Transverse colon (tissue), 4 donors: ENCODE data around the gene ZDHHC16. TPM values are rescaled to one million over a fixed set of nuclear protein-coding genes. Genes with fewer than 3 reads are reported as not detected.

ENCODE experiments used
- DNase-seq: peaks from one replicate; pipeline ENCODE4 v3.0.0-alpha.2; 2019
- H3K27ac ChIP-seq, 4 donors: fragments of 200-600 bp; sonication (generic); 2 replicates each; pipeline ENCODE4 v1.5.1; 2016 to 2018; ENCODE audit warnings: inconsistent platforms in 4 of 4
- H3K27me3 ChIP-seq: fragments of 200-600 bp; sonication (generic); 2 replicates; pipeline ENCODE4 v1.5.1; 2017; ENCODE audit warnings: inconsistent platforms
- H3K36me3 ChIP-seq, 4 donors: fragments of 200-600 bp; sonication (generic); 2 replicates each; pipeline ENCODE4 v1.5.1; 2017 to 2019; ENCODE audit warnings: inconsistent platforms in 4 of 4
- H3K4me1 ChIP-seq, 4 donors: fragments of 200-600 bp; sonication (generic); 2 replicates each; pipeline ENCODE4 v1.5.1; 2017 to 2020; ENCODE audit warnings: inconsistent platforms in 4 of 4
- H3K4me3 ChIP-seq, 4 donors: fragments of 200-600 bp; sonication (generic); 1 replicate in 1 of 4; 2 replicates in 3 of 4; pipeline versions ENCODE4 v1.5.1 to v1.6.1; 2017 to 2019; ENCODE audit warnings: inconsistent platforms in 4 of 4
- H3K9me3 ChIP-seq, 2 donors: fragments of 200-600 bp; sonication (generic); 2 replicates each; pipeline ENCODE4 v1.5.1; 2017 to 2019; ENCODE audit warnings: inconsistent platforms in 2 of 2
- EP300 ChIP-seq: sonication (generic); formaldehyde crosslinking; IDR thresholded peaks from one replicate; pipeline ENCODE4 v1.6.1; 2017; ENCODE audit warnings: antibody characterized with exemption, low read depth
- POLR2A ChIP-seq: fragments of 450-650 bp; IDR thresholded peaks from one replicate; pipeline ENCODE4 v1.6.1; 2016; ENCODE audit warnings: antibody characterized with exemption, mild to moderate bottlenecking, moderate library complexity
- POLR2AphosphoS5 ChIP-seq, 3 donors: sonication (generic); formaldehyde crosslinking; IDR thresholded peaks; one replicate each; pipeline ENCODE4 v1.6.1; 2016; ENCODE audit warnings: antibody characterized with exemption in 3 of 3
- WGBS, 2 donors: methylation state at CpG; one replicate each; pipeline ENCODE4 v1.1.5; 2018; ENCODE audit warnings: low coverage in 1 of 2; 5-methylcytosine and 5-hydroxymethylcytosine counted together
- in situ Hi-C, 4 donors: fragments of 200-750 bp; cut with MboI; loops; one replicate each; pipeline versions ENCODE4 v1.15.0 to v1.15.1; 2017; ENCODE audit warnings: low sequenced_read_pairs in 3 of 4, low pct_ligation_motif_present in 1 of 4, low pct_unique_long_range_greater_than_20kb in 1 of 4
- intact Hi-C: fragments of 100-400 bp; cut with DNase I; formaldehyde crosslinking; loops from one replicate; pipeline ENCODE4 v1.15.1; 2023; ENCODE audit warnings: low total_unique reads
- total RNA-seq, 4 donors: library from RNA; depleted of rRNA; stranded (reverse); fragments of >200 nt; gene quantifications; one replicate each; pipeline ENCODE4 v1.1.0, GENCODE V29; 2016
- TF ChIP-seq, protein P1 (sequence below), 5 experiments: fragments of 200-600 bp in 3 of 5; fragments of 450-650 bp in 2 of 5; sonication (generic) in 3 of 5; IDR thresholded peaks; 1 replicate in 2 of 5; 2 replicates in 3 of 5; pipeline ENCODE4 v1.5.1; 2016 to 2017; ENCODE audit warnings: antibody characterized with exemption in 5 of 5, inconsistent platforms in 3 of 5, mild to moderate bottlenecking in 2 of 5, moderate library complexity in 1 of 5

The ZDHHC16 gene
- total RNA-seq, 4 donors from 2014 or later: 10.8 to 36.2 (median 32.7) TPM

- 100% methylated on average over 1 of the region's 1 CpG for WGBS, 2 donors
- TF ChIP-seq POLR2AphosphoS5 (IDR thresholded peaks at IDR 0.05) (no peak), EP300 (no peak), POLR2A (no peak)
- TF ChIP-seq, protein P1, sequence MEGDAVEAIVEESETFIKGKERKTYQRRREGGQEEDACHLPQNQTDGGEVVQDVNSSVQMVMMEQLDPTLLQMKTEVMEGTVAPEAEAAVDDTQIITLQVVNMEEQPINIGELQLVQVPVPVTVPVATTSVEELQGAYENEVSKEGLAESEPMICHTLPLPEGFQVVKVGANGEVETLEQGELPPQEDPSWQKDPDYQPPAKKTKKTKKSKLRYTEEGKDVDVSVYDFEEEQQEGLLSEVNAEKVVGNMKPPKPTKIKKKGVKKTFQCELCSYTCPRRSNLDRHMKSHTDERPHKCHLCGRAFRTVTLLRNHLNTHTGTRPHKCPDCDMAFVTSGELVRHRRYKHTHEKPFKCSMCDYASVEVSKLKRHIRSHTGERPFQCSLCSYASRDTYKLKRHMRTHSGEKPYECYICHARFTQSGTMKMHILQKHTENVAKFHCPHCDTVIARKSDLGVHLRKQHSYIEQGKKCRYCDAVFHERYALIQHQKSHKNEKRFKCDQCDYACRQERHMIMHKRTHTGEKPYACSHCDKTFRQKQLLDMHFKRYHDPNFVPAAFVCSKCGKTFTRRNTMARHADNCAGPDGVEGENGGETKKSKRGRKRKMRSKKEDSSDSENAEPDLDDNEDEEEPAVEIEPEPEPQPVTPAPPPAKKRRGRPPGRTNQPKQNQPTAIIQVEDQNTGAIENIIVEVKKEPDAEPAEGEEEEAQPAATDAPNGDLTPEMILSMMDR (IDR thresholded peaks at IDR 0.05): no peak
- H3K27ac ChIP-seq: no peak overlapping the region
- no peaks in the 10 kb centered on the region for H3K27me3 ChIP-seq
- no peak for DNase-seq
- in situ Hi-C loops: no loop called here
- H3K4me1 ChIP-seq: peaks cover 10 to 20% (median 15%) of the 10 kb centered on the region in 4 donors
- H3K4me3 ChIP-seq: no peak overlapping the region
- no peaks in the 10 kb centered on the region for H3K9me3 ChIP-seq
- H3K36me3 ChIP-seq: peaks cover 0 to 28% (median 12%) of the 10 kb centered on the region in 4 donors
- intact Hi-C loops: no loop called here
These were observed 3.7 kb upstream of the ZDHHC16 start for GRCh38 chr10:97442277-97442676.

DNA sequence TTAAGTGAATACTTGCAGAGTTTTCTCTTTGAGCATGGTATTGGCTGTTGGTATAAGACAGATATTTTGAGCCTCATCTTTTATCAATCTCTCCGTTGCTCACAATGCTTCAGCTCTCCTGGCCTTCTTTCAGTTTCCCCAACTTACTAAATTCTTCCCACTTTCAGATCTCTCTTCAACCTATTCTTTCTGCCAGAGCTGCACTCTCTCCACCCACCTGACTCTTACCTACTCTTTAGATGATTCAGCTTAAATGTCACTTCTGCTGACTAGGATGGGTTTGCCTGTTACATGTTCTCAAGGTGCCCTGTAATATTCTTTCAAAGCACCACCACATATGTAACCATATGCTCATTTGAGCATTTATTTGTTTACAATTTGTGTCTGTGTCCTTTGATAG is 1.8 kb upstream of the ZDHHC16 start:
- no peaks in the 10 kb centered on the region for H3K9me3 ChIP-seq
- WGBS, 2 donors: 76 to 78% methylated on average over 1 of the region's 1 CpG
- H3K27ac ChIP-seq: no peak overlapping the region
- peaks cover 0 to 10% (median 5%) of the 10 kb centered on the region in 4 donors for H3K36me3 ChIP-seq
- intact Hi-C loops (no loop called here), in situ Hi-C loops (no loop called here)
- no peak overlapping the region for H3K4me3 ChIP-seq
- TF ChIP-seq POLR2A (no peak), EP300 (no peak), POLR2AphosphoS5 (IDR thresholded peaks at IDR 0.05) (no peak)
- TF ChIP-seq, protein P1 (IDR thresholded peaks at IDR 0.05): no peak
- DNase-seq: no peak
- H3K4me1 ChIP-seq: peaks cover 10 to 30% (median 21%) of the 10 kb centered on the region in 4 donors
- H3K27me3 ChIP-seq: no peaks in the 10 kb centered on the region

- peak overlapping the region; percentile 59 to 93 (median 83) for H3K4me3 ChIP-seq
- TF ChIP-seq EP300: no peak
- no peak for TF ChIP-seq POLR2A
- TF ChIP-seq, protein P1 (IDR thresholded peaks at IDR 0.05): no peak
- no peak for TF ChIP-seq POLR2AphosphoS5 (IDR thresholded peaks at IDR 0.05)
- in situ Hi-C loops: no loop called here
- WGBS, 2 donors: 1 to 20% methylated on average over 1 to 13 of the region's 13 CpGs
- peaks cover 0 to 10% (median 4%) of the 10 kb centered on the region in 4 donors for H3K36me3 ChIP-seq
- no peaks in the 10 kb centered on the region for H3K9me3 ChIP-seq
- intact Hi-C loops: no loop called here
- H3K27ac ChIP-seq: peak overlapping the region; percentile 73 to 85 (median 82)
- no peaks in the 10 kb centered on the region for H3K27me3 ChIP-seq
- H3K4me1 ChIP-seq: peaks cover 10 to 30% (median 21%) of the 10 kb centered on the region in 4 donors
- no peak for DNase-seq
These were observed 636 bp upstream of the ZDHHC16 start for GRCh38 chr10:97445357-97445721.

DNA sequence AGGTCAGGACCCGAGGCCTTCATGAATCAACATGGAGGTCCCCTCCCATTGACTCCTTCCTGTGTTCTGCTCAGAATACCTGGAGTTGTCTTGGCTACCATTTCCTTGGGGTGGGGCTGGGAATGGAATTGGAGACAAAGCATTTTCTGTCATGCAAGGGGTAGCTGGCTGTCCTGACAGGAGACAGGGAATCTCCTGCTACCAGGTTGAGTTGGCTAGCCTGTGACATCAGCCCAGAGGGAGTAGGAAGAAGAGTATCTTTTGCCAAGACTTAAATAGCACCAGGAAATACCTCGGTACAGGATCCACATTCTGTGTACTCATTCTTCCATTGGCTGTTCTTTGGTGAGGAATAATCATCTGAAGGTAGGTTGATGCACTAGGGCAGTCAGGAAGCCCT is 4.9 kb downstream of the ZDHHC16 start:
- no peak for DNase-seq
- Histone ChIP-seq H3K27ac (no peak overlapping the region), H3K4me3 (no peak overlapping the region), H3K27me3 (no peaks in the 10 kb centered on the region), H3K9me3 (no peaks in the 10 kb centered on the region), H3K36me3 (peaks cover 0 to 3% (median 1%) of the 10 kb centered on the region in 4 donors), H3K4me1 (peaks cover 0 to 20% (median 14%) of the 10 kb centered on the region in 4 donors)
- TF ChIP-seq, protein P1 (IDR thresholded peaks at IDR 0.05): no peak
- no peak for TF ChIP-seq EP300
- no peak for TF ChIP-seq POLR2AphosphoS5 (IDR thresholded peaks at IDR 0.05)
- TF ChIP-seq POLR2A: no peak
- in situ Hi-C loops (no loop called here), intact Hi-C loops (no loop called here)
- WGBS, 2 donors: 79% methylated on average over 2 of the region's 2 CpGs; no CpG with 5 or more reads in 1 of the 2 donors
